ENCODE measurements around the gene ARHGEF12.

GRCh38 chr11:120471131-120471530, 134.9 kb downstream of the ARHGEF12 start:
- no peak for TF ChIP-seq CTCF (IDR thresholded peaks at IDR 0.05)
- no peak for TF ChIP-seq POLR2A (IDR thresholded peaks at IDR 0.05)

All from uterus (tissue), 2 donors.